CD4-positive, CD25-positive, alpha-beta regulatory T cell (primary cell): ENCODE results near the gene FGFR3. TPM values are rescaled to one million over a fixed set of nuclear protein-coding genes. Genes with fewer than 3 reads are reported as not detected.

ENCODE experiments used
- ATAC-seq, 2 donors: fragments of 150-1000 bp; cut with Tn5 transposase; one replicate each; pipeline ENCODE4 v1.10.0; 2021; ENCODE audit warnings: low read depth in 2 of 2, moderate number of reproducible peaks in 2 of 2, moderate library complexity in 1 of 2
- DNase-seq, 3 donors: peaks; one replicate each; pipeline versions ENCODE4 v3.0.0 to v3.0.0-alpha.2; 2012 to 2022; ENCODE audit warnings: mixed read lengths in 1 of 3
- H3K27ac ChIP-seq: one replicate; pipeline ENCODE4 v1.7.0; 2013; ENCODE audit warnings: mild to moderate bottlenecking, low read length; ENCODE audit not compliant: insufficient read depth, poor library complexity, severe bottlenecking
- H3K27me3 ChIP-seq: one replicate; pipeline ENCODE4 v1.7.0; 2013; ENCODE audit warnings: low read length; ENCODE audit not compliant: control insufficient read depth, insufficient read depth
- H3K36me3 ChIP-seq: one replicate; pipeline ENCODE4 v1.7.0; 2013; ENCODE audit warnings: mild to moderate bottlenecking, low read length, moderate library complexity; ENCODE audit not compliant: control insufficient read depth, insufficient read depth
- H3K4me1 ChIP-seq: 2 replicates; pipeline ENCODE4 v1.7.0; 2013; ENCODE audit warnings: mild to moderate bottlenecking, low read length; ENCODE audit not compliant: insufficient read depth, control insufficient read depth, poor library complexity, severe bottlenecking
- H3K4me3 ChIP-seq: one replicate; pipeline ENCODE4 v1.7.0; 2013; ENCODE audit warnings: low read depth, mild to moderate bottlenecking, low read length, moderate library complexity
- H3K9me3 ChIP-seq, 2 experiments: 1 replicate in 1 of 2; 2 replicates in 1 of 2; pipeline ENCODE4 v1.7.0; 2013; ENCODE audit warnings: low read length in 2 of 2, mild to moderate bottlenecking in 1 of 2, moderate library complexity in 1 of 2; ENCODE audit not compliant: control insufficient read depth in 2 of 2
- H3K27ac Mint-ChIP-seq, 3 donors: one replicate each; pipeline ENCODE4 v1.8.0; 2020 to 2022; ENCODE audit warnings: mild to moderate bottlenecking in 3 of 3, mixed read lengths in 3 of 3, moderate library complexity in 2 of 3
- H3K27me3 Mint-ChIP-seq: one replicate; pipeline ENCODE4 v1.8.0; 2022; ENCODE audit warnings: mild to moderate bottlenecking, mixed read lengths
- H3K36me3 Mint-ChIP-seq: one replicate; pipeline ENCODE4 v1.8.0; 2020; ENCODE audit warnings: mixed read lengths
- H3K4me1 Mint-ChIP-seq, 4 donors: one replicate each; pipeline ENCODE4 v1.8.0; 2020 to 2022; ENCODE audit warnings: mixed read lengths in 4 of 4, mild to moderate bottlenecking in 1 of 4
- H3K4me3 Mint-ChIP-seq, 4 donors: one replicate each; pipeline ENCODE4 v1.8.0; 2020 to 2022; ENCODE audit warnings: mild to moderate bottlenecking in 4 of 4, mixed read lengths in 4 of 4, moderate library complexity in 3 of 4
- H3K9me3 Mint-ChIP-seq, 7 donors: one replicate each; pipeline ENCODE4 v1.8.0; 2020 to 2022; ENCODE audit warnings: mixed read lengths in 7 of 7, mild to moderate bottlenecking in 3 of 7, moderate library complexity in 2 of 7
- polyA plus RNA-seq, 4 donors: library from polyadenylated mRNA; unstranded; fragments of 300-500 nt; fragmentation: Illumina TruSeq; gene quantifications; one replicate each; pipeline ENCODE4 v1.2.3, GENCODE V29; 2021
- total RNA-seq: library from RNA; stranded (reverse); gene quantifications from one replicate; pipeline ENCODE4 v1.2.3, GENCODE V29; 2022

The FGFR3 gene
- total and polyA plus RNA-seq, 5 donors from 2014 or later = 0.25 TPM; not detected in 4

DNA sequence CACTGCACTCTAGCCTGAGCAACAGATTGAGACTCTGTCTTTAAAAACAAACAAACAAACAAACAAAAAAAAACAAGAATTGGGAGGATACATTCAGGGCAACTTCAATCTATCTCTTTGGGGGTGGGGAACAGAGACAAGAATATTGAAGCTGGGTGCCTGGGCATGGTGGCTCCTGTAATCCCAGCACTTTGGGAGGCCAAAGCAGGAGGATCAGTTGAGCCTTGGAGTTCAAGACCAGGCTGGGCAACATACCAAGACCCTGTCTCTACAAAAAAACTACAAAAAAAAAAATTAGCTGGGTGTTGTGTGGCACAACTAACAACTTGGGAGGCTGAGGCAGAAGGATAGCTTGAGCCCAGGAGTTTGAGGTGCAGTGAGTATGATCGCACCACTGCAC lies 61.7 kb downstream of the FGFR3 start:
- ATAC-seq = no peak
- Mint-ChIP-seq H3K36me3 (peaks cover 7% of the 10 kb centered on the region), H3K27ac (peak overlapping the region in 2 of 3 donors; percentile 75 to 80), H3K4me3 (peak overlapping the region; percentile 85 to 90 (median 88)), H3K27me3 (no peaks in the 10 kb centered on the region), H3K4me1 (peaks cover 0 to 50% (median 30%) of the 10 kb centered on the region in 4 donors), H3K9me3 (no peaks in the 10 kb centered on the region)
- H3K27me3 ChIP-seq = no peaks in the 10 kb centered on the region
- H3K4me1 ChIP-seq = peaks cover 18% of the 10 kb centered on the region
- DNase-seq = no peak
- H3K27ac ChIP-seq = no peak overlapping the region
- peak overlapping the region; percentile 57 for H3K4me3 ChIP-seq
- H3K36me3 ChIP-seq = no peaks in the 10 kb centered on the region
- no peaks in the 10 kb centered on the region for H3K9me3 ChIP-seq

GRCh38 chr4:1855333-1856070 lies 62.4 kb downstream of the FGFR3 start:
- Mint-ChIP-seq H3K4me3 (peak overlapping the region; percentile 15 to 89 (median 86)), H3K9me3 (no peaks in the 10 kb centered on the region), H3K4me1 (peaks cover 0 to 50% (median 30%) of the 10 kb centered on the region in 4 donors), H3K36me3 (peaks cover 7% of the 10 kb centered on the region), H3K27me3 (no peaks in the 10 kb centered on the region), H3K27ac (peak overlapping the region in 2 of 3 donors; percentile 75 to 80)
- Histone ChIP-seq H3K27ac (no peak overlapping the region), H3K4me3 (peak overlapping the region; percentile 57), H3K9me3 (no peaks in the 10 kb centered on the region), H3K27me3 (no peaks in the 10 kb centered on the region), H3K36me3 (no peaks in the 10 kb centered on the region), H3K4me1 (peaks cover 18% of the 10 kb centered on the region)
- DNase-seq (peak in 1 of 3 donors; percentile 18), ATAC-seq (peak in 1 of 2 donors; percentile 9)

DNA sequence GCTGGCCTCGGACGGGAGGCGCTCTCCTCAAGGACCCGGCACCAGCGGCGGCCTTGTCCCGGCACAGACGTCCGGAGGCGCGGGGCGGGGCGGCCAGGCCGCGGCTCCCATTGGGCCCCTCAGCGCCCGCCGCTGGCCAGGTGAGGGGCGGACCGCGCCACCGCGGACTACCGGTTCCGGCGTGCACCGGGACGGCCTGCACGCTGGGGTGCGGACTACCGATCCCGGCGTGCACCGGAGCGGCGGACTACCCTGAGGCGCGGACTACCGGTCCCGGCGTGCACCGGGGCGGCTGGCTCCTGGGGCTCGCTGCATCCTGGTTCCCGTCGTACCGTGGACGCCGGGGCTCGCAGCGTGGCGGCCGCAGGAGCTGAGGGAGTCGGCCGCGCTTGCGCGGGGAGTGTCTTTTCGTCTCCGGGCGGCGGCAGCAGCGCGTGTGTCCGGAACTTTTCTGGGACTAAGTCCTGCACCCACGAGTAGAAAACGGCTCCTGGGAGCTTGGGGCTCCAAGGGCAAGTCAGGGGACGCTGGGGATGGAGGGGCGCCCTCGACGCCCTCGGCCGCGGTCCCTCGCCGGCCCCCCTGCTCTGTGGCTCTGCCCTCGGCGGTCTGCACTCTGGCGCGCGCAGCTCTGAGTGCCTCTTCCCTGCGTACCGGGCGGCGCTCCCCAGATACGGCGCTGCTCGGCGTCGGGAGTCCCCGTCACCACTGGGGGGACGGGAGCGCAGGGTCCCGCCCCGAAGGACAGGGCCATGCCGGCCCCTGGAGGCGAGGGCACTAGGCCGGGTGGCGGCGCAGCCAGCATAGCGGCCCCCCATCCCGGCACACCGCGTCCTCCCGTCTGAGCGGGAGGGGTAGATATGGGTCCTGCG lies 63.2 kb downstream of the FGFR3 start, which contains the start of gene LETM1:
Gene LETM1 (minus strand): TSS at position 86 of the 872 bp plus-strand sequence. CDS start 206 bp downstream, outside the sequence.
- peaks cover 7% of the 10 kb centered on the region for H3K36me3 Mint-ChIP-seq
- H3K4me1 ChIP-seq = peaks cover 18% of the 10 kb centered on the region
- peak within 1 kb of the TSS; percentile 57 for H3K4me3 ChIP-seq
- H3K27me3 ChIP-seq = no peaks in the 10 kb centered on the region
- no peaks in the 10 kb centered on the region for H3K36me3 ChIP-seq
- H3K4me1 Mint-ChIP-seq = peaks cover 0 to 45% (median 27%) of the 10 kb centered on the region in 4 donors
- peak within 1 kb of the TSS in 2 of 3 donors; percentile 75 to 80 for H3K27ac Mint-ChIP-seq
- H3K27ac ChIP-seq = peak within 1 kb of the TSS; percentile 65
- no peaks in the 10 kb centered on the region for H3K9me3 Mint-ChIP-seq
- peak; percentile 98 to 99 for ATAC-seq
- H3K9me3 ChIP-seq = no peaks in the 10 kb centered on the region
- DNase-seq = peak; percentile 90 to 97 (median 91)
- no peaks in the 10 kb centered on the region for H3K27me3 Mint-ChIP-seq
- peak within 1 kb of the TSS; percentile 85 to 89 (median 87) for H3K4me3 Mint-ChIP-seq

DNA sequence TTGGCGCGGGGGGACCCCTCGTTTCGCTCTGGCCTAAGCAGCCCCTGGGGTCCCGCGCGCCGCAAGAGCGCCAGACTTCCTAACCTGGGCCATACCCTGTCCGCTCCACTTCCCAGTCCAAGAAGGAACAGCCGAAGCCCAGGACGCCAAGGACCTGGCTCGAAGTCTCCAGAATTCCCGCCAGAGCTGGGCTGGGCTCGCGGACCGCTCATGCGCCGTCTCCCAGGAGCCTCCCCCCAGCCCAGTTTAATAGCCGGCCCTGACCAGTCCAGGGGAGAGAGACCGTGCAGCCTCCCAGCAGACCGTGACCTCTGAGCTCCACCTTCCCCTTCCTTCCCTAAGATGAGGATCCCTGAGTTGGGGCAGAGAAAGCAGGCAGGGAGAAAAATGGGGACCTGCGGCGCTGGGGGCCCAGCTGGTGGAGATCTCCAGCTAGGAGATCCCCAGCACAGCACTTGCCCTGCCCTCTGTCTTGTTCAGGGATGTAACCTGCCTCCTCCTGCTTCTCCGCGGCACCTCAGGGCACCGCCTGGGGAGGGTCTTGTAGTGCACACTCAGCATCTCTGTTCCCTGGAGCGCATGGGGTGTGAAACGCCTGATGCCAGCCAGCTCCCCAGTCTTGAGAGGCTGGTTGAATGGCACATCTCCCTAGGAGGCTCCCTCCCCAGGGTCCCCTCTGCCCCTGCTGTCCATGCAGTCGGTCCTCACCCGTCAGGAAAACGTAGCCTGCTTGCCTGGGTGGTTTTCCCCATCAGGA lies 64.0 kb downstream of the FGFR3 start:
- Histone ChIP-seq H3K9me3 (no peaks in the 10 kb centered on the region), H3K27me3 (no peaks in the 10 kb centered on the region), H3K4me1 (peaks cover 22% of the 10 kb centered on the region), H3K36me3 (no peaks in the 10 kb centered on the region), H3K4me3 (peak overlapping the region; percentile 7), H3K27ac (peak overlapping the region; percentile 65)
- peaks cover 2 to 43% (median 27%) of the 10 kb centered on the region in 4 donors for H3K4me1 Mint-ChIP-seq
- peak overlapping the region; percentile 76 to 86 (median 84) for H3K4me3 Mint-ChIP-seq
- no peaks in the 10 kb centered on the region for H3K27me3 Mint-ChIP-seq
- DNase-seq (no peak), ATAC-seq (no peak)
- H3K36me3 Mint-ChIP-seq = peaks cover 7% of the 10 kb centered on the region
- no peaks in the 10 kb centered on the region for H3K9me3 Mint-ChIP-seq
- peak overlapping the region in 2 of 3 donors; percentile 47 to 69 for H3K27ac Mint-ChIP-seq

- H3K36me3 Mint-ChIP-seq = peaks cover 4% of the 10 kb centered on the region
- ATAC-seq (no peak), DNase-seq (no peak)
- no peaks in the 10 kb centered on the region for H3K9me3 Mint-ChIP-seq
- no peak overlapping the region for H3K27ac Mint-ChIP-seq
- Histone ChIP-seq H3K9me3 (no peaks in the 10 kb centered on the region), H3K4me1 (peaks cover 30% of the 10 kb centered on the region), H3K36me3 (no peaks in the 10 kb centered on the region), H3K4me3 (no peak overlapping the region), H3K27me3 (no peaks in the 10 kb centered on the region), H3K27ac (no peak overlapping the region)
- H3K4me1 Mint-ChIP-seq = peaks cover 4 to 40% (median 24%) of the 10 kb centered on the region in 4 donors
- H3K27me3 Mint-ChIP-seq = no peaks in the 10 kb centered on the region
- H3K4me3 Mint-ChIP-seq = peak overlapping the region in 1 of 4 donors; percentile 76
Measured at GRCh38 chr4:1857931-1858330, 64.8 kb downstream of the FGFR3 start.

Other genes with a start within 250 kb of the FGFR3 start
- gene FAM53A, start 109.0 kb upstream of the FGFR3 start, total RNA-seq = 1.8 TPM
- gene FAM53A, start 109.0 kb upstream of the FGFR3 start, polyA plus RNA-seq = 1 to 10 TPM in 3 of 4 donors, under 1 TPM in 1; 0.76 to 3.6 (median 1.8) TPM
- gene SLBP, start 81.0 kb upstream of the FGFR3 start, total RNA-seq = 36.7 TPM
- 10 to 100 TPM; 74.7 to 83.8 (median 78.3) TPM for gene SLBP, start 81.0 kb upstream of the FGFR3 start, polyA plus RNA-seq
- gene TMEM129, start 72.0 kb upstream of the FGFR3 start, total RNA-seq = 19.6 TPM
- gene TMEM129, start 72.0 kb upstream of the FGFR3 start, polyA plus RNA-seq = 10 to 100 TPM; 29.4 to 33.9 (median 31.0) TPM
- gene TACC3, start 71.8 kb upstream of the FGFR3 start, total RNA-seq = 111 TPM
- gene TACC3, start 71.8 kb upstream of the FGFR3 start, polyA plus RNA-seq = 10 to 100 TPM; 62.0 to 72.9 (median 66.6) TPM
- gene LETM1, start 62.9 kb downstream of the FGFR3 start, total RNA-seq = 41.8 TPM
- gene LETM1, start 62.9 kb downstream of the FGFR3 start, polyA plus RNA-seq = 10 to 100 TPM; 10.3 to 13.0 (median 12.3) TPM
- gene NSD2, start 78.1 kb downstream of the FGFR3 start, total RNA-seq = 95.8 TPM
- gene NSD2, start 78.1 kb downstream of the FGFR3 start, polyA plus RNA-seq = 1 to 10 TPM; 5.9 to 7.6 (median 7.0) TPM
- 50.7 TPM for gene NELFA, start 215.7 kb downstream of the FGFR3 start, total RNA-seq
- gene NELFA, start 215.7 kb downstream of the FGFR3 start, polyA plus RNA-seq = 10 to 100 TPM; 20.2 to 30.5 (median 26.9) TPM